Panc1 (cell line): ENCODE results near the gene CROCC. TPM values are rescaled to one million over a fixed set of nuclear protein-coding genes. Genes with fewer than 3 reads are reported as not detected.

Source experiments
- ATAC-seq: fragments of 200-7000 bp; cut with Tn5 transposase; 2 replicates; pipeline ENCODE4 v1.9.1; 2020; ENCODE audit warnings: mild to moderate bottlenecking, moderate library complexity
- BruUV-seq: library from RNA; stranded (reverse); fragments of 400-500 nt; replicated peaks from 2 replicates; lab custom pipeline; 2021; lab: Mats Ljungman, UMichigan
- CTCF ChIA-PET: fragments of 300-600 bp; sonication (Branson Sonifier 250); formaldehyde crosslinking; loops from one replicate; lab custom pipeline; 2022; ENCODE audit warnings: antibody characterized with exemption; lab: Charles Lee
- POLR2A ChIA-PET: fragments of 300-600 bp; sonication (Branson Sonifier 250); formaldehyde crosslinking; loops from one replicate; lab custom pipeline; 2022; ENCODE audit warnings: antibody characterized with exemption; lab: Charles Lee
- DNase-seq: peaks from one replicate; pipeline ENCODE4 v3.0.0-alpha.2; 2010; ENCODE audit warnings: low read depth, low spot score
- H3K27ac ChIP-seq: 2 replicates; pipeline ENCODE4 v1.5.1; 2011; ENCODE audit warnings: mild to moderate bottlenecking, low read length, inconsistent platforms
- H3K27me3 ChIP-seq: fragments of 200-500 bp; sonication (Bioruptor generic); 2 replicates; pipeline ENCODE4 v1.6.0; 2014; ENCODE audit warnings: low read length, inconsistent platforms; ENCODE audit not compliant: control insufficient read depth, insufficient read depth
- H3K36me3 ChIP-seq: fragments of 200-500 bp; sonication (Bioruptor generic); 2 replicates; pipeline ENCODE4 v1.5.1; 2014; ENCODE audit warnings: inconsistent platforms, mild to moderate bottlenecking, low read length, moderate library complexity; ENCODE audit not compliant: control insufficient read depth, insufficient read depth
- H3K4me1 ChIP-seq: 2 replicates; pipeline ENCODE4 v1.5.1; 2011; ENCODE audit warnings: inconsistent platforms, mild to moderate bottlenecking, low read length, moderate library complexity; ENCODE audit not compliant: control insufficient read depth, insufficient read depth
- H3K4me3 ChIP-seq, 2 experiments: 2 replicates each; pipeline ENCODE4 v1.5.1; 2011 to 2012; ENCODE audit warnings: low read depth in 2 of 2, low read length in 2 of 2, mild to moderate bottlenecking in 2 of 2, inconsistent platforms in 1 of 2, moderate library complexity in 1 of 2
- H3K9me3 ChIP-seq: fragments of 200-500 bp; sonication (Bioruptor generic); 2 replicates; pipeline ENCODE4 v1.5.1; 2014; ENCODE audit warnings: low read depth, mild to moderate bottlenecking, inconsistent platforms, low read length, moderate library complexity; ENCODE audit not compliant: control insufficient read depth, insufficient read depth
- POLR2AphosphoS5 ChIP-seq: IDR thresholded peaks from 2 replicates; pipeline ENCODE4 v1.6.1; 2012; ENCODE audit warnings: mild to moderate bottlenecking, low read depth, low read length, moderate library complexity
- SIN3A ChIP-seq: IDR thresholded peaks from 2 replicates; pipeline ENCODE4 v1.6.1; 2012; ENCODE audit warnings: low read depth, mild to moderate bottlenecking, low read length, moderate library complexity, borderline replicate concordance; ENCODE audit not compliant: insufficient read depth
- TCF7L2 ChIP-seq: IDR thresholded peaks from 2 replicates; pipeline ENCODE4 v1.6.1; 2011; ENCODE audit warnings: mild to moderate bottlenecking, low read depth, low read length, inconsistent platforms
- in situ Hi-C: cut with HindIII; loops from 2 replicates; pipeline ENCODE4 v1.10.0; 2016; ENCODE audit warnings: low sequenced_read_pairs, low pct_unique_long_range_greater_than_20kb
- intact Hi-C: fragments of 100-400 bp; cut with micrococcal nuclease; formaldehyde crosslinking; loops from one replicate; pipeline ENCODE4 v1.10.0; 2022; ENCODE audit not compliant: unreplicated experiment
- total RNA-seq: library from RNA; stranded (reverse); gene quantifications from one replicate; pipeline ENCODE4 v1.2.1, GENCODE V29; 2021; ENCODE audit not compliant: unreplicated experiment
- TF ChIP-seq, protein P1 (sequence below): fragments of 450-650 bp; IDR thresholded peaks from 2 replicates; pipeline ENCODE4 v1.5.1; 2017; ENCODE audit warnings: mild to moderate bottlenecking
- TF ChIP-seq, protein P2 (sequence below), 2 experiments: IDR thresholded peaks; 2 replicates each; pipeline ENCODE4 v1.6.1; 2011 to 2012; ENCODE audit warnings: low read depth in 2 of 2, control low read depth in 1 of 2, low read length in 1 of 2, mild to moderate bottlenecking in 1 of 2, moderate library complexity in 1 of 2; ENCODE audit not compliant: insufficient read depth in 1 of 2

The CROCC gene
- total RNA-seq, 1 experiment from 2014 or later = 13.6 TPM

GRCh38 chr1:16903458-16903796, 18.3 kb upstream of the CROCC start:
- Histone ChIP-seq H3K4me1 (peaks cover 6% of the 10 kb centered on the region), H3K9me3 (peaks cover 17% of the 10 kb centered on the region; the same call in 1 of the 2 replicates), H3K27ac (peak overlapping the region; percentile 99), H3K36me3 (no peaks in the 10 kb centered on the region), H3K27me3 (no peaks in the 10 kb centered on the region), H3K4me3 (peak overlapping the region; percentile 64 to 73)
- DNase-seq = no peak
- TF ChIP-seq TCF7L2 (no peak), POLR2AphosphoS5 (no peak), SIN3A (no peak)
- TF ChIP-seq, protein P1, sequence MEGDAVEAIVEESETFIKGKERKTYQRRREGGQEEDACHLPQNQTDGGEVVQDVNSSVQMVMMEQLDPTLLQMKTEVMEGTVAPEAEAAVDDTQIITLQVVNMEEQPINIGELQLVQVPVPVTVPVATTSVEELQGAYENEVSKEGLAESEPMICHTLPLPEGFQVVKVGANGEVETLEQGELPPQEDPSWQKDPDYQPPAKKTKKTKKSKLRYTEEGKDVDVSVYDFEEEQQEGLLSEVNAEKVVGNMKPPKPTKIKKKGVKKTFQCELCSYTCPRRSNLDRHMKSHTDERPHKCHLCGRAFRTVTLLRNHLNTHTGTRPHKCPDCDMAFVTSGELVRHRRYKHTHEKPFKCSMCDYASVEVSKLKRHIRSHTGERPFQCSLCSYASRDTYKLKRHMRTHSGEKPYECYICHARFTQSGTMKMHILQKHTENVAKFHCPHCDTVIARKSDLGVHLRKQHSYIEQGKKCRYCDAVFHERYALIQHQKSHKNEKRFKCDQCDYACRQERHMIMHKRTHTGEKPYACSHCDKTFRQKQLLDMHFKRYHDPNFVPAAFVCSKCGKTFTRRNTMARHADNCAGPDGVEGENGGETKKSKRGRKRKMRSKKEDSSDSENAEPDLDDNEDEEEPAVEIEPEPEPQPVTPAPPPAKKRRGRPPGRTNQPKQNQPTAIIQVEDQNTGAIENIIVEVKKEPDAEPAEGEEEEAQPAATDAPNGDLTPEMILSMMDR = no peak
- TF ChIP-seq, protein P2, sequence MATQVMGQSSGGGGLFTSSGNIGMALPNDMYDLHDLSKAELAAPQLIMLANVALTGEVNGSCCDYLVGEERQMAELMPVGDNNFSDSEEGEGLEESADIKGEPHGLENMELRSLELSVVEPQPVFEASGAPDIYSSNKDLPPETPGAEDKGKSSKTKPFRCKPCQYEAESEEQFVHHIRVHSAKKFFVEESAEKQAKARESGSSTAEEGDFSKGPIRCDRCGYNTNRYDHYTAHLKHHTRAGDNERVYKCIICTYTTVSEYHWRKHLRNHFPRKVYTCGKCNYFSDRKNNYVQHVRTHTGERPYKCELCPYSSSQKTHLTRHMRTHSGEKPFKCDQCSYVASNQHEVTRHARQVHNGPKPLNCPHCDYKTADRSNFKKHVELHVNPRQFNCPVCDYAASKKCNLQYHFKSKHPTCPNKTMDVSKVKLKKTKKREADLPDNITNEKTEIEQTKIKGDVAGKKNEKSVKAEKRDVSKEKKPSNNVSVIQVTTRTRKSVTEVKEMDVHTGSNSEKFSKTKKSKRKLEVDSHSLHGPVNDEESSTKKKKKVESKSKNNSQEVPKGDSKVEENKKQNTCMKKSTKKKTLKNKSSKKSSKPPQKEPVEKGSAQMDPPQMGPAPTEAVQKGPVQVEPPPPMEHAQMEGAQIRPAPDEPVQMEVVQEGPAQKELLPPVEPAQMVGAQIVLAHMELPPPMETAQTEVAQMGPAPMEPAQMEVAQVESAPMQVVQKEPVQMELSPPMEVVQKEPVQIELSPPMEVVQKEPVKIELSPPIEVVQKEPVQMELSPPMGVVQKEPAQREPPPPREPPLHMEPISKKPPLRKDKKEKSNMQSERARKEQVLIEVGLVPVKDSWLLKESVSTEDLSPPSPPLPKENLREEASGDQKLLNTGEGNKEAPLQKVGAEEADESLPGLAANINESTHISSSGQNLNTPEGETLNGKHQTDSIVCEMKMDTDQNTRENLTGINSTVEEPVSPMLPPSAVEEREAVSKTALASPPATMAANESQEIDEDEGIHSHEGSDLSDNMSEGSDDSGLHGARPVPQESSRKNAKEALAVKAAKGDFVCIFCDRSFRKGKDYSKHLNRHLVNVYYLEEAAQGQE (IDR thresholded peaks at IDR 0.05; ENCODE audit: insufficient read depth in 1 of 2, low read depth in 2 of 2, low read length in 1 of 2) = no peak
- POLR2A ChIA-PET = interaction anchor here (0.9 kb wide), 1 partner anchor 275 kb away, joined by 3 read pairs; no protein-coding TSS in a partner anchor
- in situ Hi-C loops (no loop called here), intact Hi-C loops (no loop called here)
- BruUV-seq = no TSS peak
- CTCF ChIA-PET = interaction anchor here (0.8 kb wide), 1 partner anchor 48 kb away, joined by 3 read pairs; no protein-coding TSS in a partner anchor
- ATAC-seq = no peak

DNA sequence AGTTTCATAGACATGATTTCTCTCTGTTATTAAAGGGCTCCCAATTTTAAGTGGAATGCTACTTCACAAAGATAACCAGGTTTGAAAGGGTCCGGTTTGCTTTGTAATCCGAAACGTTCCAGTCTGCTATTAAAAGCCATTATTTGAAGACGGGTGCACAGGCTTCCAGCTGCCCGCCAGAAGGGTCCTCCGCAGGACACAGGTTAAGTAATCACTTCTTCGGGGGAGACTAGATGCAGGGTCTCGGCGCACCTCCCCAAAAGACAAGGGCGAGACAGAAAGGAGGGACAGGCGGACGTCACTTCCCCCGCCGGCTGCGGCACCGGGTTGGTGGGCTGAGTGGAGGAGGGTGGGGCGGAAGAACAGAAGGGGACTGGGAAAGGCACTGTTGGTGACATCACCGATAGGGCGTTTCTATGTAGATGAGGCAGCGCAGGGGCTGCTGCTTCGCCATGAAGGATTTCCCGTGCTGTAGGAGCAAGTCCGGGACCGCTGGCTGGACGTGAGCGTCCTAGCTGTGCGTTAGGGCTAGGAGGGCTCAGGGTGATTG, 17.1 kb upstream of the CROCC start:
- peak; percentile 92 for DNase-seq
- TF ChIP-seq POLR2AphosphoS5 = no peak
- TF ChIP-seq TCF7L2 = no peak
- TF ChIP-seq, protein P1 = no peak
- TF ChIP-seq, protein P2 (IDR thresholded peaks at IDR 0.05; ENCODE audit: insufficient read depth in 1 of 2, low read depth in 2 of 2, low read length in 1 of 2) = no peak
- TF ChIP-seq SIN3A = no peak
- intact Hi-C loops = no loop called here
- in situ Hi-C loops = no loop called here
- CTCF ChIA-PET = interaction anchor here (0.7 kb wide), 1 partner anchor 813 kb away, joined by 3 read pairs; no protein-coding TSS in a partner anchor
- Histone ChIP-seq H3K4me3 (peak overlapping the region; percentile 64 to 73), H3K36me3 (no peaks in the 10 kb centered on the region), H3K27ac (peak overlapping the region; percentile 99), H3K9me3 (peaks cover 17% of the 10 kb centered on the region; the same call in 1 of the 2 replicates), H3K4me1 (peaks cover 6% of the 10 kb centered on the region), H3K27me3 (no peaks in the 10 kb centered on the region)
- BruUV-seq = no TSS peak
- ATAC-seq = peak; percentile 99
- POLR2A ChIA-PET = interaction anchor here (0.6 to 1.2 kb wide), 4 partner anchors 8 to 288 kb away, joined by 3 to 7 read pairs (median 4); no protein-coding TSS in a partner anchor
